ENCODE results near the gene RNF10.
A peak's percentile ranks its signal among the peaks of the same experiment; 100 is the strongest.

The RNF10 gene

DNA sequence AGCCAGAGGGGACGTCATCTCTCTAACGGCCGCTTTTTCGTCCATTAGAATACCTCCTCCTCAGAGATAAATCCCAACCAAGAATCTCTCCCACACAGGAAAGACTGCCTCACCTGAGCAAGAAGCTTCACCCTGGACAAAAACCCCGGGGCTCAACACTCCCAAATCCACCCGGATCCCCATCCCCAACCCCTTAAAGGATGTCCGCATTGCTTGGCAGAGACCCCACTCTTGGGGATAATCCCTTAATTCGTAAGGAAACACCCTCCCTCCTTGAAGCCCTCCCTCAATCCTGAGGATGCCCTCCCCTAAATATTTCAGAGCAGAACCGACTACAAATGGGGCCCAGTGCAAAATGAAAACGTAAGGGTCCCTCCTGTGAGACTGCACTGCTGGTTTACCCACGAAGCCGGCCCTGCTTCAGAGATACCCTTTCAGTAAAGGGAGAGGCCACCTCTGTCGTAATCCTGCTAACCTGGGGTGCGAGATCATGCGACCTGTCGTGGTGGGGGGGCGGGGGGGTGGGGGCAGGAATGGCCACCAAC is 38.9 kb upstream of the RNF10 start:
- peaks cover 47% of the 10 kb centered on the region for H3K36me3 ChIP-seq (ENCODE audit: control insufficient read depth, low read length)
- H3K27me3 ChIP-seq (ENCODE audit: control insufficient read depth, low read length), result no peaks in the 10 kb centered on the region
- H3K4me1 ChIP-seq (ENCODE audit: control insufficient read depth, low read length), result peaks cover 20% of the 10 kb centered on the region
- no peak overlapping the region for H3K27ac ChIP-seq (ENCODE audit: low read depth, low read length)
- H3K79me2 ChIP-seq (ENCODE audit: control insufficient read depth, low read length), result peaks cover 34% of the 10 kb centered on the region
- H3K9me2 ChIP-seq (replicated peaks; ENCODE audit: control insufficient read depth, low read length), result no peaks in the 10 kb centered on the region
- H4K20me1 ChIP-seq (ENCODE audit: control insufficient read depth, insufficient read depth, low read depth, low read length), result peaks cover 11% of the 10 kb centered on the region
- H3F3A ChIP-seq (ENCODE audit: control insufficient read depth, insufficient read depth), result peaks cover 34% of the 10 kb centered on the region
- no peaks in the 10 kb centered on the region for H3K9me3 ChIP-seq (ENCODE audit: control insufficient read depth, insufficient read depth, low read length)
- peak overlapping the region; percentile 99 for H3K4me2 ChIP-seq (ENCODE audit: low read length)
- no peak for TF ChIP-seq EZH2phosphoT487 (IDR thresholded peaks at IDR 0.05; ENCODE audit: borderline replicate concordance, low read length)
- TF ChIP-seq, protein P1, sequence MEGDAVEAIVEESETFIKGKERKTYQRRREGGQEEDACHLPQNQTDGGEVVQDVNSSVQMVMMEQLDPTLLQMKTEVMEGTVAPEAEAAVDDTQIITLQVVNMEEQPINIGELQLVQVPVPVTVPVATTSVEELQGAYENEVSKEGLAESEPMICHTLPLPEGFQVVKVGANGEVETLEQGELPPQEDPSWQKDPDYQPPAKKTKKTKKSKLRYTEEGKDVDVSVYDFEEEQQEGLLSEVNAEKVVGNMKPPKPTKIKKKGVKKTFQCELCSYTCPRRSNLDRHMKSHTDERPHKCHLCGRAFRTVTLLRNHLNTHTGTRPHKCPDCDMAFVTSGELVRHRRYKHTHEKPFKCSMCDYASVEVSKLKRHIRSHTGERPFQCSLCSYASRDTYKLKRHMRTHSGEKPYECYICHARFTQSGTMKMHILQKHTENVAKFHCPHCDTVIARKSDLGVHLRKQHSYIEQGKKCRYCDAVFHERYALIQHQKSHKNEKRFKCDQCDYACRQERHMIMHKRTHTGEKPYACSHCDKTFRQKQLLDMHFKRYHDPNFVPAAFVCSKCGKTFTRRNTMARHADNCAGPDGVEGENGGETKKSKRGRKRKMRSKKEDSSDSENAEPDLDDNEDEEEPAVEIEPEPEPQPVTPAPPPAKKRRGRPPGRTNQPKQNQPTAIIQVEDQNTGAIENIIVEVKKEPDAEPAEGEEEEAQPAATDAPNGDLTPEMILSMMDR (IDR thresholded peaks at IDR 0.05; ENCODE audit: low read depth, low read length, poor library complexity, severe bottlenecking), result no peak
- H3K4me3 ChIP-seq (ENCODE audit: low read length), result peak overlapping the region; percentile 97

DNA sequence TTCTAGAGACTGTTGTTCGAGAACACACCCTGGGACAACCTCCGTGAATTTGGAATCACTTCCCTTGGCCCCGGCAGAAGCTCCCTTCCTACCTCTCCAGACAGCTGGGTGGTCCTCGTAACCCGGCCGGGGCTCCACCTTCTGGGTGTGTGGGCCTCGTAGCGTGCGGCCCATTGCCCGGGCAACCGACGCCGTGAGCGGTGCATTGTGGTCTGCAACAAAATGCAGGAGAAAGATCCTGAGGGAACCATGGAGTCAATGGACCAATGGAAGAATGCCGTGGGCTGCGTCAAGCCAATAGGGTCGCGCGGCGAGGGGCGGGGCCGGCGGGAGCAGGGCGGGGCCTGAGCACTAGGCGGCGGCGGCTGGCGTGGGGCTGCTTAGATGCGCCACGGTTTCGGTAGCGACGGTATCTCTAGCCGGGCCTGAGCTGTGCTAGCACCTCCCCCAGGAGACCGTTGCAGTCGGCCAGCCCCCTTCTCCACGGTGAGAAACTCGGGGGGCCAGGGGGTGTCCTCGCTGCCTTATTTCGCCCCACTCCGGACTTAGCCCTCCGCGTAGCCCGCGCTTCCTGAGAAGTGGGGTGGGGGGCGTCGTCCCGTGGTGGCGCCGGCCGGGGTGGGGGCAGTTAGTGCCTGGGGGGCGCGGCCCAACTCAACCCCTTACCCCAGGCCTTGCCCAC is 38.3 kb upstream of the RNF10 start, which contains the start of gene DYNLL1:
Gene DYNLL1 (plus strand): TSS at position 383 of the 682 bp plus-strand sequence. CDS start 309 bp downstream, outside the sequence.
- H3K27ac ChIP-seq (ENCODE audit: low read depth, low read length), result peak within 1 kb of the TSS; percentile 83
- H3K4me1 ChIP-seq (ENCODE audit: control insufficient read depth, low read length), result peaks cover 20% of the 10 kb centered on the region
- H3K27me3 ChIP-seq (ENCODE audit: control insufficient read depth, low read length), result no peaks in the 10 kb centered on the region
- H3K4me2 ChIP-seq (ENCODE audit: low read length), result peak within 1 kb of the TSS; percentile 99
- TF ChIP-seq, protein P1 (IDR thresholded peaks at IDR 0.05; ENCODE audit: low read depth, low read length, poor library complexity, severe bottlenecking), result no peak
- no peak for TF ChIP-seq EZH2phosphoT487 (IDR thresholded peaks at IDR 0.05; ENCODE audit: borderline replicate concordance, low read length)
- H3K4me3 ChIP-seq (ENCODE audit: low read length), result peak within 1 kb of the TSS; percentile 97
- H3F3A ChIP-seq (ENCODE audit: control insufficient read depth, insufficient read depth), result peaks cover 41% of the 10 kb centered on the region
- H3K9me2 ChIP-seq (replicated peaks; ENCODE audit: control insufficient read depth, low read length), result no peaks in the 10 kb centered on the region
- H3K36me3 ChIP-seq (ENCODE audit: control insufficient read depth, low read length), result peaks cover 47% of the 10 kb centered on the region
- H3K79me2 ChIP-seq (ENCODE audit: control insufficient read depth, low read length), result peaks cover 34% of the 10 kb centered on the region
- H3K9me3 ChIP-seq (ENCODE audit: control insufficient read depth, insufficient read depth, low read length), result no peaks in the 10 kb centered on the region
- H4K20me1 ChIP-seq (ENCODE audit: control insufficient read depth, insufficient read depth, low read depth, low read length), result peaks cover 11% of the 10 kb centered on the region

DNA sequence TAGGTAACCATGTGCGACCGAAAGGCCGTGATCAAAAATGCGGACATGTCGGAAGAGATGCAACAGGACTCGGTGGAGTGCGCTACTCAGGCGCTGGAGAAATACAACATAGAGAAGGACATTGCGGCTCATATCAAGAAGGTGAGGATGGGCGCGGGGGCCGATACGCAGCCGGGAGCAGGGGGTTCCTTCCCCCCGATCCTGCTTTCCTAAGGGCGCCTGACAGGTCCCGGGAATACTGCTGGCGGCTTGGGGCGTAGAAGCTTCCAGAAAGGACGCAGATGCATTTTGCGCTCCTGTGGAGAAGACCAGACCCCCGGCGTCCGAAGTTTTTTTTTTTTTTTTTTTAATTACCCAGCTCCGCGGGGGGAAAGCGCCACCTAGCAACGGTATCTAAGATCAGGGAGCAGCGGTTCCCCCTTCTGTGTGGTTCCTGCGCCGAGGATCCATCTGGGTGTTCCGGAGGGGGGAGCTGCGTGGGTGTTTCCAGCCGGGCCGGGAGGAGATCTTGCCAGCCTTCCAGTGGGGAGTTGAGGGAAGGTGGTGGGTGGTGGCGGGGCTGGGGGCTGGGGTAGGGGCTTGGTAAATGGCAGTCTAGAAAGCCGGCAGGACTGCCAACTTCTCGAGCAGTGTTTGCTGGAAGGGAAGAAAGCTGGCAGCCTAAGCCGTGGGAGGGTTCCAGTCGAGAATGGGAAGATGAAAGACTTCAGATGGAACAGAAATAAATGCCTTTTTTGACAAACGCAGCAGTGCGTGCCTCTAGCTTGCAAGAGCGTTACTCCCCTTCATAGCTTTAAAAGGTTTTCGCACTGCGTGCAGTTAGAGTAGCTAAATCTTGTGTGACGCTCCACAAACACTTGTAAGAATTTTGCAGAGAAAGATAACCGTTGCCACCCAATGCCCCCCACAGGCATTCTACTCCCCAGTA is 37.5 kb upstream of the RNF10 start:
- peaks cover 44% of the 10 kb centered on the region for H3F3A ChIP-seq (ENCODE audit: control insufficient read depth, insufficient read depth)
- no peaks in the 10 kb centered on the region for H3K9me3 ChIP-seq (ENCODE audit: control insufficient read depth, insufficient read depth, low read length)
- no peaks in the 10 kb centered on the region for H3K9me2 ChIP-seq (replicated peaks; ENCODE audit: control insufficient read depth, low read length)
- H3K27ac ChIP-seq (ENCODE audit: low read depth, low read length), result peak overlapping the region; percentile 83
- peaks cover 20% of the 10 kb centered on the region for H3K4me1 ChIP-seq (ENCODE audit: control insufficient read depth, low read length)
- TF ChIP-seq, protein P1 (IDR thresholded peaks at IDR 0.05; ENCODE audit: low read depth, low read length, poor library complexity, severe bottlenecking), result peak; percentile 48
- no peak for TF ChIP-seq EZH2phosphoT487 (IDR thresholded peaks at IDR 0.05; ENCODE audit: borderline replicate concordance, low read length)
- peaks cover 34% of the 10 kb centered on the region for H3K79me2 ChIP-seq (ENCODE audit: control insufficient read depth, low read length)
- peak overlapping the region; percentile 97 for H3K4me3 ChIP-seq (ENCODE audit: low read length)
- H4K20me1 ChIP-seq (ENCODE audit: control insufficient read depth, insufficient read depth, low read depth, low read length), result peaks cover 11% of the 10 kb centered on the region
- no peaks in the 10 kb centered on the region for H3K27me3 ChIP-seq (ENCODE audit: control insufficient read depth, low read length)
- peaks cover 50% of the 10 kb centered on the region for H3K36me3 ChIP-seq (ENCODE audit: control insufficient read depth, low read length)
- H3K4me2 ChIP-seq (ENCODE audit: low read length), result peak overlapping the region; percentile 99

Data from DOHH2 (cell line).